SU-DHL-6 (cell line): ENCODE data around the gene SREBF1.

Source experiments
- CTCF ChIP-seq: fragments of 200-600 bp; sonication (generic); IDR thresholded peaks from one replicate; pipeline ENCODE4 v1.5.1; 2017; ENCODE audit warnings: antibody characterized with exemption, mild to moderate bottlenecking, low read length, moderate library complexity; ENCODE audit not compliant: insufficient read depth, poor library complexity, severe bottlenecking
- EZH2phosphoT487 ChIP-seq: fragments of 200-600 bp; sonication (generic), shearing (Covaris generic); conservative IDR thresholded peaks from 2 replicates; pipeline ENCODE4 v1.6.1; 2018; ENCODE audit warnings: mild to moderate bottlenecking, antibody characterized with exemption, low read length, moderate library complexity, mixed read lengths

DNA sequence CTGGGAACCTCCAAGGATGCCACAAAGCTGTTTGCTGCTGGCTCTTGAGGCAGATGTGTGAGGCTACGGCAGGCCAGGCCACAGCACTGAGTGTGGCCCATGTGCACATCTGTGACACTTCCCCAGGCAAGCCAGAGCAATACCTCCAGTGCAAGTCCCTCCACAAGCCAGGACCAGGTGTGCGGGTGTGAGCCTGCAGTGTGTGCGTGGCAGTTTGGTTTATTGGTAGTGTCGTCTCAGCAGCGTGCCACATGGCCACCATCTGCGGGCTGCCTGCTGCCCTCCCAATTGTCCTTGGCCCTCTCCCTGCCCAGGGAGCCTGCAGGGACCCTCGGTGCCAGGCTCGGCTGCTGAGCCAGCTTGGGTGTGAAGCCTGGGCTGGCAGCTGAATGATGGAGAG lies 9.9 kb upstream of the SREBF1 start:
- TF ChIP-seq CTCF (no peak), EZH2phosphoT487 (no peak)
